HepG2 (cell line): ENCODE data around the gene YKT6. TPM values are rescaled to one million over a fixed set of nuclear protein-coding genes. Genes with fewer than 3 reads are reported as not detected.

Source experiments
- CBFB ChIP-seq: sonication (generic); formaldehyde crosslinking; IDR thresholded peaks from 2 replicates; pipeline ENCODE4 v1.4.0; 2020; ENCODE audit warnings: missing genetic modification reagents
- CHD4 ChIP-seq: fragments of 200-600 bp; sonication (generic); IDR thresholded peaks from 2 replicates; pipeline ENCODE4 v1.7.0; 2017; ENCODE audit warnings: mild to moderate bottlenecking, low read length, borderline replicate concordance
- GABPB1 ChIP-seq: IDR thresholded peaks from 2 replicates; pipeline ENCODE4 v1.6.1; 2016; ENCODE audit warnings: mild to moderate bottlenecking, missing genetic modification reagents, moderate library complexity, missing compliant biosample characterization
- GATAD2A ChIP-seq: IDR thresholded peaks from 2 replicates; pipeline ENCODE4 v1.6.1; 2016
- GZF1 ChIP-seq: sonication (generic); formaldehyde crosslinking; IDR thresholded peaks from 2 replicates; pipeline ENCODE4 v1.5.1; 2020; ENCODE audit warnings: mild to moderate bottlenecking, missing genetic modification reagents
- MED8 ChIP-seq: sonication (generic); formaldehyde crosslinking; IDR thresholded peaks from 2 replicates; pipeline ENCODE4 v1.8.1; 2023; ENCODE audit warnings: mild to moderate bottlenecking, missing genetic modification reagents; ENCODE audit not compliant: insufficient replicate concordance
- POLR2AphosphoS5 ChIP-seq: IDR thresholded peaks from 2 replicates; pipeline ENCODE4 v1.6.1; 2012; ENCODE audit warnings: low read depth, low read length
- RELA ChIP-seq: sonication (generic); formaldehyde crosslinking; IDR thresholded peaks from 2 replicates; pipeline ENCODE4 v1.4.0; 2020; ENCODE audit warnings: missing genetic modification reagents
- REPIN1 ChIP-seq: sonication (generic); formaldehyde crosslinking; IDR thresholded peaks from 2 replicates; pipeline ENCODE4 v1.8.0; 2022; ENCODE audit warnings: missing genetic modification reagents, low read depth, mild to moderate bottlenecking, borderline replicate concordance
- SOX13 ChIP-seq, 3 experiments: fragments of 450-650 bp in 1 of 3; sonication (generic) in 1 of 3; formaldehyde crosslinking in 1 of 3; IDR thresholded peaks in 2 of 3; conservative IDR thresholded peaks in 1 of 3; 2 replicates each; pipeline versions ENCODE4 v1.5.0 to v1.6.1; 2016 to 2020; ENCODE audit warnings: antibody characterized with exemption in 1 of 3, mild to moderate bottlenecking in 1 of 3, missing compliant biosample characterization in 1 of 3, missing genetic modification reagents in 1 of 3, moderate library complexity in 1 of 3
- TCF7 ChIP-seq: sonication (generic); IDR thresholded peaks from 2 replicates; pipeline ENCODE4 v1.6.1; 2016; ENCODE audit warnings: antibody characterized with exemption, low read depth
- TFDP2 ChIP-seq: sonication (generic); formaldehyde crosslinking; IDR thresholded peaks from 2 replicates; pipeline ENCODE4 v1.4.0; 2020; ENCODE audit warnings: missing genetic modification reagents
- ZBTB43 ChIP-seq: sonication (generic); formaldehyde crosslinking; conservative IDR thresholded peaks from 2 replicates; pipeline ENCODE4 v1.4.0; 2020; ENCODE audit warnings: missing genetic modification reagents
- ZBTB7A ChIP-seq: sonication (generic); formaldehyde crosslinking; IDR thresholded peaks from 2 replicates; pipeline ENCODE4 v1.8.0; 2022; ENCODE audit warnings: mild to moderate bottlenecking, missing genetic modification reagents
- ZFP91 ChIP-seq: sonication (generic); formaldehyde crosslinking; IDR thresholded peaks from 2 replicates; pipeline ENCODE4 v1.9.0; 2022; ENCODE audit warnings: missing genetic modification reagents, mild to moderate bottlenecking, borderline replicate concordance
- ZMAT3 ChIP-seq: sonication (generic); formaldehyde crosslinking; conservative IDR thresholded peaks from 2 replicates; pipeline ENCODE4 v1.7.0; 2021; ENCODE audit warnings: missing genetic modification reagents
- ZNF281 ChIP-seq: sonication (generic); formaldehyde crosslinking; IDR thresholded peaks from 2 replicates; pipeline ENCODE4 v1.4.0; 2020; ENCODE audit warnings: missing genetic modification reagents, borderline replicate concordance
- ZNF34 ChIP-seq: sonication (generic); formaldehyde crosslinking; IDR thresholded peaks from 2 replicates; pipeline ENCODE4 v1.4.0; 2020; ENCODE audit warnings: mild to moderate bottlenecking, missing genetic modification reagents, borderline replicate concordance
- ZNF724P ChIP-seq: sonication (generic); formaldehyde crosslinking; IDR thresholded peaks from 2 replicates; pipeline ENCODE4 v1.8.0; 2022; ENCODE audit warnings: missing genetic modification reagents, borderline replicate concordance
- ZNF749 ChIP-seq: sonication (generic); formaldehyde crosslinking; IDR thresholded peaks from 2 replicates; pipeline ENCODE4 v1.8.0; 2022; ENCODE audit warnings: mild to moderate bottlenecking, missing genetic modification reagents, moderate library complexity, borderline replicate concordance
- ZNF772 ChIP-seq: sonication (generic); formaldehyde crosslinking; IDR thresholded peaks from 2 replicates; pipeline ENCODE4 v1.5.0; 2020; ENCODE audit warnings: mild to moderate bottlenecking, missing genetic modification reagents
- ZSCAN31 ChIP-seq: sonication (generic); formaldehyde crosslinking; IDR thresholded peaks from 2 replicates; pipeline ENCODE4 v1.5.0; 2020; ENCODE audit warnings: low read depth, mild to moderate bottlenecking, missing genetic modification reagents
- polyA plus RNA-seq, 8 experiments: library from polyadenylated mRNA; depleted of rRNA in 3 of 8; stranded (reverse) in 7 of 8; unstranded in 1 of 8; fragments of >200 nt; fragmentation: Illumina TruSeq in 4 of 8; extraction: Trizol in 4 of 8; gene quantifications; 2 replicates each; pipeline versions ENCODE4 v1.2.1 to v1.2.3, GENCODE V29; 2011 to 2016; ENCODE audit warnings: low read depth in 4 of 8, missing spikeins in 1 of 8, mixed read lengths in 1 of 8; ENCODE audit not compliant: insufficient read depth in 1 of 8
- total RNA-seq, 5 experiments: library from RNA; depleted of rRNA; stranded (reverse); fragments of >200 nt; fragmentation: Illumina TruSeq; extraction: Trizol; gene quantifications; 2 replicates each; pipeline ENCODE4 v1.2.3, GENCODE V29; 2016; ENCODE audit warnings: low read depth in 1 of 5

The YKT6 gene
- total and polyA plus RNA-seq, 2 of the 13 experiments (the other 11 are each of a cell fraction or from before 2014, with no cell fraction given), result 52.2 to 60.3 TPM

GRCh38 chr7:44200699-44201461 lies at the start of gene YKT6 (continued):
- no peak for TF ChIP-seq ZNF281 (CRISPR knock-in tag)
- TF ChIP-seq MED8, result peak; percentile 22
- TF ChIP-seq ZBTB7A (CRISPR knock-in tag), result 0 out of 2 replicates have a peak, but pooled peaks have one; percentile 20
- no peak for TF ChIP-seq ZNF724P (CRISPR knock-in tag)
- TF ChIP-seq GATAD2A (CRISPR knock-in tag), result 0 out of 2 replicates have a peak, but pooled peaks have one; percentile 16
- peak; percentile 53; the same call in 1 of the 2 replicates for TF ChIP-seq ZMAT3 (CRISPR knock-in tag)
- TF ChIP-seq GZF1 (CRISPR knock-in tag), result peak; percentile 89
- TF ChIP-seq ZNF772 (CRISPR knock-in tag), result peak; percentile 81; the same call in 1 of the 2 replicates
- TF ChIP-seq POLR2AphosphoS5, result peak; percentile 74
- no peak for TF ChIP-seq TCF7
- 0 out of 2 replicates have a peak, but pooled peaks have one; percentile 56 for TF ChIP-seq ZNF34
- no peak for TF ChIP-seq CHD4
- TF ChIP-seq REPIN1 (CRISPR knock-in tag), result peak; percentile 52; the same call in 1 of the 2 replicates
- peak; percentile 76 for TF ChIP-seq TFDP2 (CRISPR knock-in tag)
- peak; percentile 70; the same call in 1 of the 2 replicates for TF ChIP-seq ZFP91 (CRISPR knock-in tag)
- no peak for TF ChIP-seq RELA (CRISPR knock-in tag)
- TF ChIP-seq ZNF749 (CRISPR knock-in tag), result peak; percentile 65; the same call in 1 of the 2 replicates
- TF ChIP-seq CBFB (CRISPR knock-in tag), result no peak
- TF ChIP-seq GABPB1 (CRISPR knock-in tag), result peak; percentile 97
- TF ChIP-seq ZBTB43 (CRISPR knock-in tag), result no peak
- no peak for TF ChIP-seq SOX13 (IDR thresholded peaks at IDR 0.05)
- peak in 1 of 2 experiments; percentile 48; a peak in 1 of 4 replicates for TF ChIP-seq SOX13 (CRISPR knock-in tag; conservative IDR thresholded peaks at IDR 0.05 in 1 of 2, IDR thresholded peaks at IDR 0.05 in 1 of 2)
- TF ChIP-seq ZSCAN31 (CRISPR knock-in tag), result peak; percentile 86; the same call in 1 of the 2 replicates
